ENCODE data around the gene RFTN1. TPM values are rescaled to one million over a fixed set of nuclear protein-coding genes. Genes with fewer than 3 reads are reported as not detected.

The RFTN1 gene
- total and polyA plus RNA-seq, 2 donors from 2014 or later = 15.3 to 34.1 TPM

- Histone ChIP-seq H3K9ac (ENCODE audit: low read length in 3 of 3) (no peak overlapping the region), H3K9me3 (ENCODE audit: control insufficient read depth in 2 of 3, insufficient read depth in 1 of 3, low read length in 3 of 3) (no peaks in the 10 kb centered on the region), H3K36me3 (ENCODE audit: control insufficient read depth in 2 of 3, insufficient read depth in 3 of 3, low read length in 3 of 3) (no peaks in the 10 kb centered on the region), H3K4me3 (ENCODE audit: low read length in 3 of 3) (no peak overlapping the region), H3K27ac (ENCODE audit: low read depth in 2 of 2, low read length in 2 of 2) (no peak overlapping the region), H3K27me3 (ENCODE audit: control insufficient read depth, insufficient read depth, low read length) (no peaks in the 10 kb centered on the region), H3K4me1 (ENCODE audit: control insufficient read depth in 2 of 3, insufficient read depth in 2 of 3, low read depth in 1 of 3, low read length in 3 of 3) (no peaks in the 10 kb centered on the region)
- intact Hi-C loops (cut with DNase I) = no loop called here
- TF ChIP-seq CTCF (IDR thresholded peaks at IDR 0.05; ENCODE audit: borderline replicate concordance, extremely low read depth, insufficient read depth) = no peak
- DNase-seq = no peak
- FAIRE-seq = no peak
These were observed 20.6 kb upstream of the RFTN1 start for GRCh38 chr3:16533928-16534574.

GRCh38 chr3:16529264-16529663 is 15.8 kb upstream of the RFTN1 start:
- Histone ChIP-seq H3K27me3 (ENCODE audit: control insufficient read depth, insufficient read depth, low read length) (no peaks in the 10 kb centered on the region), H3K4me3 (ENCODE audit: low read length in 3 of 3) (no peak overlapping the region), H3K27ac (ENCODE audit: low read depth in 2 of 2, low read length in 2 of 2) (no peak overlapping the region), H3K9me3 (ENCODE audit: control insufficient read depth in 2 of 3, insufficient read depth in 1 of 3, low read length in 3 of 3) (peaks cover 0 to 4% (median 0%) of the 10 kb centered on the region in 3 donors), H3K4me1 (ENCODE audit: control insufficient read depth in 2 of 3, insufficient read depth in 2 of 3, low read depth in 1 of 3, low read length in 3 of 3) (no peaks in the 10 kb centered on the region), H3K9ac (ENCODE audit: low read length in 3 of 3) (no peak overlapping the region), H3K36me3 (ENCODE audit: control insufficient read depth in 2 of 3, insufficient read depth in 3 of 3, low read length in 3 of 3) (no peaks in the 10 kb centered on the region)
- FAIRE-seq (no peak), DNase-seq (no peak)
- intact Hi-C loops (cut with DNase I) = no loop called here
- TF ChIP-seq CTCF (IDR thresholded peaks at IDR 0.05; ENCODE audit: borderline replicate concordance, extremely low read depth, insufficient read depth) = no peak

GRCh38 chr3:16528581-16528993 is 15.1 kb upstream of the RFTN1 start:
- H3K4me1 ChIP-seq (ENCODE audit: control insufficient read depth in 2 of 3, insufficient read depth in 2 of 3, low read depth in 1 of 3, low read length in 3 of 3) = no peaks in the 10 kb centered on the region
- no peak overlapping the region for H3K27ac ChIP-seq (ENCODE audit: low read depth in 2 of 2, low read length in 2 of 2)
- no peak overlapping the region for H3K9ac ChIP-seq (ENCODE audit: low read length in 3 of 3)
- intact Hi-C loops (cut with DNase I) = no loop called here
- DNase-seq (no peak), FAIRE-seq (no peak)
- H3K36me3 ChIP-seq (ENCODE audit: control insufficient read depth in 2 of 3, insufficient read depth in 3 of 3, low read length in 3 of 3) = no peaks in the 10 kb centered on the region
- TF ChIP-seq CTCF (IDR thresholded peaks at IDR 0.05; ENCODE audit: borderline replicate concordance, extremely low read depth, insufficient read depth) = no peak
- H3K27me3 ChIP-seq (ENCODE audit: control insufficient read depth, insufficient read depth, low read length) = no peaks in the 10 kb centered on the region
- H3K9me3 ChIP-seq (ENCODE audit: control insufficient read depth in 2 of 3, insufficient read depth in 1 of 3, low read length in 3 of 3) = peaks cover 0 to 5% (median 0%) of the 10 kb centered on the region in 3 donors
- H3K4me3 ChIP-seq (ENCODE audit: low read length in 3 of 3) = no peak overlapping the region

GRCh38 chr3:16528106-16528505 is 14.6 kb upstream of the RFTN1 start:
- Histone ChIP-seq H3K4me1 (ENCODE audit: control insufficient read depth in 2 of 3, insufficient read depth in 2 of 3, low read depth in 1 of 3, low read length in 3 of 3) (no peaks in the 10 kb centered on the region), H3K9me3 (ENCODE audit: control insufficient read depth in 2 of 3, insufficient read depth in 1 of 3, low read length in 3 of 3) (peaks cover 0 to 5% (median 0%) of the 10 kb centered on the region in 3 donors), H3K36me3 (ENCODE audit: control insufficient read depth in 2 of 3, insufficient read depth in 3 of 3, low read length in 3 of 3) (no peaks in the 10 kb centered on the region), H3K27ac (ENCODE audit: low read depth in 2 of 2, low read length in 2 of 2) (no peak overlapping the region), H3K4me3 (ENCODE audit: low read length in 3 of 3) (no peak overlapping the region), H3K27me3 (ENCODE audit: control insufficient read depth, insufficient read depth, low read length) (no peaks in the 10 kb centered on the region), H3K9ac (ENCODE audit: low read length in 3 of 3) (no peak overlapping the region)
- DNase-seq = no peak
- no peak for TF ChIP-seq CTCF (IDR thresholded peaks at IDR 0.05; ENCODE audit: borderline replicate concordance, extremely low read depth, insufficient read depth)
- FAIRE-seq = no peak
- intact Hi-C loops (cut with DNase I) = no loop called here
